Activated naive CD8-positive, alpha-beta T cell treated with anti-CD3 and anti-CD28 coated beads, Interleukin-2, amount 50 U/mL, for 24 hours (primary cell): Measurements from ENCODE around the gene WNT1.

Experiments used
- ATAC-seq: fragments of 150-1000 bp; cut with Tn5 transposase; one replicate; pipeline ENCODE4 v1.10.0; 2021
- DNase-seq: peaks from one replicate; pipeline ENCODE4 v3.0.0; 2021
- H3K27ac Mint-ChIP-seq: one replicate; pipeline ENCODE4 v1.8.0; 2021; ENCODE audit warnings: mild to moderate bottlenecking, mixed read lengths
- H3K27me3 Mint-ChIP-seq: one replicate; pipeline ENCODE4 v1.8.0; 2021; ENCODE audit warnings: mixed read lengths
- H3K36me3 Mint-ChIP-seq: one replicate; pipeline ENCODE4 v1.8.0; 2021; ENCODE audit warnings: low read depth, mixed read lengths
- H3K4me1 Mint-ChIP-seq: one replicate; pipeline ENCODE4 v1.8.0; 2021; ENCODE audit warnings: mixed read lengths
- H3K4me3 Mint-ChIP-seq: one replicate; pipeline ENCODE4 v1.8.0; 2021; ENCODE audit warnings: mild to moderate bottlenecking, moderate library complexity, mixed read lengths
- H3K9me3 Mint-ChIP-seq: one replicate; pipeline ENCODE4 v1.8.0; 2021; ENCODE audit warnings: mixed read lengths

The WNT1 gene

GRCh38 chr12:48978291-48978740, at the start of gene WNT1:
TSS of gene WNT1 (plus strand) at chr12:48978322. CDS start at chr12:48978651, 329 bp downstream.
- peak; percentile 2 for ATAC-seq
- Mint-ChIP-seq H3K9me3 (no peaks in the 10 kb centered on the region), H3K27ac (peak within 1 kb of the TSS; percentile 91), H3K36me3 (peaks cover 2% of the 10 kb centered on the region), H3K4me3 (peak within 1 kb of the TSS; percentile 62), H3K4me1 (peaks cover 57% of the 10 kb centered on the region), H3K27me3 (peaks cover 80% of the 10 kb centered on the region)
- no peak for DNase-seq

DNA sequence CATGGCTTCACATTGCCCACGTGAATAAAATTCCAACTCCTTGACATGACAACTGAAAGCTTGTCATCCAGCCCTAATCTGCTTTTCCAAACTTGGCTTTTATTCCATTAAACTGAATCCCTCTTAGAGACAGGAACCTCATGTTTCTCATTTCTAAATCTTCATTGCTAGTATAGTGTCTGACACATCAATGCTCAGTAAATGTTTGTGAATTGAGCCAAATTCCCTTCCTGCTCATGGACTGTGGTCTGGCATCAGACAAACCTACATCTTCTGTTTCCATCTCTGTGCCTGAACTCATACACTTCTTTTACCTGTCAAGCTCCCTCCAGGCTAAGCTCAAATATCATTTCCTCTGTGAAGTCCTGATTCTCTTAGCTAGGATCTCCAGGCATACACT, 48.6 kb upstream of the WNT1 start:
- H3K27ac Mint-ChIP-seq, result no peak overlapping the region
- no peak for DNase-seq
- no peaks in the 10 kb centered on the region for H3K27me3 Mint-ChIP-seq
- no peak for ATAC-seq
- peaks cover 37% of the 10 kb centered on the region for H3K4me1 Mint-ChIP-seq
- H3K9me3 Mint-ChIP-seq, result no peaks in the 10 kb centered on the region
- peaks cover 19% of the 10 kb centered on the region for H3K36me3 Mint-ChIP-seq
- H3K4me3 Mint-ChIP-seq, result no peak overlapping the region

DNA sequence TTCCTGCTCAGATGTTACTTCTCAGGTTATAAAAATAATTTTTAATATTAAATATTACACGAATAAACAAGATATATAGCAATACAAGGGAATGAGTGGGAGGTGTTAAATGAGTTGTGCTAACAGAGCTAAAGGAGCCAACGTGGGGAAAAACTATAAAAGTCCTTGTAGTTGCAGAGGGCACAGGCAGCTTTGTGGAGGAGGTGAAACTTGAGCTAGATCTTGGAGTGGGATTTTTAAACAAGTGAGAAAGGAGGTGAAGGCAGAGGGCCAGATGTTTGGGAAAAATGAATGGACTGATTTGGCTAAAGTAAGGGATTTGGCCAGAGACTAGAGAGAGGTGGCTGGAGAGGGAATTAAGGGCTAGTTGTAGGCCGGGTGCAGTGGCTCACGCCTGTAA, 47.6 kb upstream of the WNT1 start:
- no peak for DNase-seq
- no peak for ATAC-seq
- Mint-ChIP-seq H3K4me3 (no peak overlapping the region), H3K27ac (no peak overlapping the region), H3K36me3 (peaks cover 22% of the 10 kb centered on the region), H3K4me1 (peaks cover 38% of the 10 kb centered on the region), H3K9me3 (no peaks in the 10 kb centered on the region), H3K27me3 (no peaks in the 10 kb centered on the region)

DNA sequence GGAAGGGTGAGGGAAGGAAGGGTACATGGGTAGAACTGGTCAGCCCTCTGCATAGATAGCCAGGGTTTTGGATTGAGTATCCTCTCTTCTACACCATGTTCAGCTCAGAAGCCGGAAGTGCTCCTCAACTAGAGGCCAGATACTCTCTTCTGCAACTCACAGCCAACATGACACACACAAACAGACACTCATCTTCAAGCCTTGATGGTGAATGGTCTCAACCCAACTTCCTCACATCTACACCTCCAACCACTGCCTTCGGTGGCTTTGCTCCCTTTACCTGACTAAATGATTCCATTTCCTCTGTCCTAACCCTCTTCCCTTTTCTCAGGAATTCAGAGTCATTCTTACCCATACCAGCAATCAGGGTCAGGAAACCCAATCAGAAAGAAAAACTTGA, 45.2 kb upstream of the WNT1 start:
- Mint-ChIP-seq H3K36me3 (peaks cover 21% of the 10 kb centered on the region), H3K4me3 (no peak overlapping the region), H3K4me1 (peaks cover 24% of the 10 kb centered on the region), H3K27ac (peak overlapping the region; percentile 8), H3K27me3 (no peaks in the 10 kb centered on the region), H3K9me3 (no peaks in the 10 kb centered on the region)
- peak; percentile 50 for ATAC-seq
- no peak for DNase-seq

DNA sequence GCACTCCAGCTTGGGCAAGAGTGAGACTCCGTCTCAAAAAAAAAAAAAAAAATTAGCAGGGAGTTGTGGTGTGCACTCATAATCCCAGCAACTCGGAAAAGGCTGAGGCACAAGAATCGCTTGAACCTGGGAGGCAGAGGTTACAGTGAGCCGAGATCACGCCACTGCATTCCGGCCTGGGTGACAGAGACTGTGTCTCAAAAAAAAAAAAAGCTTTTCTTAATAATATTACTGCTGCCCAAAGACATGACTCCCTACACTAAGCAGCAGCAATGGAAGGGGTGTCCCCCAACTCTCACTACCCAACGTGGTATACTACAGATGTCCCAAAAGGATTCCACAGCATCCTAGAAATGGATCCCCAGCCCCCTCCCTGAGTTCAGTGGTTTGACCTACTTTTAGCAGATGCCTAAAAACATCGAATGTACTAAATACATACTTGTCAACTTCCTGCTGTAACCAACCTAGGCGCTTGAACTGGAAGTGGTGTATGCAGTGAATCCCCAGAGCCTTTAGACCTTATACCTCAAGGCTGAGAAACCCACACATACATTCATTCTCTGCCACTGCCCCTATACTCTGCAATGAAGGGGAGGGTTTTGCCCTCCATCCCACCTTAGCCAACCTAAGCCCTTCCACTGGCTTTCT, 44.3 kb upstream of the WNT1 start:
- peaks cover 24% of the 10 kb centered on the region for H3K4me1 Mint-ChIP-seq
- no peaks in the 10 kb centered on the region for H3K27me3 Mint-ChIP-seq
- H3K36me3 Mint-ChIP-seq, result peaks cover 21% of the 10 kb centered on the region
- no peak overlapping the region for H3K4me3 Mint-ChIP-seq
- DNase-seq (no peak), ATAC-seq (peak; percentile 29)
- H3K27ac Mint-ChIP-seq, result no peak overlapping the region
- H3K9me3 Mint-ChIP-seq, result no peaks in the 10 kb centered on the region

GRCh38 chr12:48934312-48934706, 43.8 kb upstream of the WNT1 start:
- Mint-ChIP-seq H3K4me3 (no peak overlapping the region), H3K9me3 (no peaks in the 10 kb centered on the region), H3K27me3 (no peaks in the 10 kb centered on the region), H3K4me1 (peaks cover 24% of the 10 kb centered on the region), H3K36me3 (peaks cover 20% of the 10 kb centered on the region), H3K27ac (no peak overlapping the region)
- ATAC-seq (no peak), DNase-seq (no peak)

DNA sequence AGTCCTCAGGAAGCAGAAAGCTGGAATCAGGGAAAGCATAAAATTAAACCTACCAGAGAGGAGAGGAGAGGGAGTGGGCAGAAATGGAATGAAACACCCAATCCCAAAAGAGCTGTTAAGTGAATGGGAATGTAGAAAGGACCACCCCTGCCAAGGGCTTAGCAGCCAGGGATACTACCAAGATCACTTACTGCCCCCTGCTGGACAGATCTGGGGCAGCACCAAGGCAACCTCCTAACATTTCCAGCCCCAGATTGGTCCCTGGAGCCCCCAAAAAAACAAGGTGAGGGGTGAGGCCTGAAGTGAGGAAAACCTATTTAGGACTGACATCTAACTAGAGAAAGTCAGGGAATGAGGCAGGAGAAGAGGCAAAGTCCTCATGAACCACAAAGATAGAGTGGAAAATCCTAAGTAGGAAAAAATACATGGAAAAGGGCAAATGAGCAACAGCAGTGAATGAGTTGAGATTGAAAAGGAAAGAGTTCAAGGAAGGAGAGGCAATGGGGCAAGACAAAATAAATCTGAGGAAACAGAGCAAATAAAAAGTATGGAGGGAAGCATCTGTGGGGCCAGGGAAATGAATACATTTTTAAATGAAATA, 41.6 kb upstream of the WNT1 start:
- no peak overlapping the region for H3K4me3 Mint-ChIP-seq
- H3K27me3 Mint-ChIP-seq, result no peaks in the 10 kb centered on the region
- no peaks in the 10 kb centered on the region for H3K9me3 Mint-ChIP-seq
- peak; percentile 87 for DNase-seq
- ATAC-seq, result peak; percentile 56
- H3K4me1 Mint-ChIP-seq, result peaks cover 31% of the 10 kb centered on the region
- peak overlapping the region; percentile 7 for H3K27ac Mint-ChIP-seq
- peaks cover 16% of the 10 kb centered on the region for H3K36me3 Mint-ChIP-seq

GRCh38 chr12:48937170-48937569, 41.0 kb upstream of the WNT1 start:
- Mint-ChIP-seq H3K4me3 (no peak overlapping the region), H3K4me1 (peaks cover 31% of the 10 kb centered on the region), H3K27ac (no peak overlapping the region), H3K27me3 (no peaks in the 10 kb centered on the region), H3K9me3 (no peaks in the 10 kb centered on the region), H3K36me3 (peaks cover 16% of the 10 kb centered on the region)
- DNase-seq (no peak), ATAC-seq (no peak)

- Mint-ChIP-seq H3K4me1 (peaks cover 18% of the 10 kb centered on the region), H3K4me3 (no peak overlapping the region), H3K27ac (no peak overlapping the region), H3K9me3 (no peaks in the 10 kb centered on the region), H3K27me3 (no peaks in the 10 kb centered on the region), H3K36me3 (peaks cover 10% of the 10 kb centered on the region)
- DNase-seq, result no peak
- no peak for ATAC-seq
These were observed 39.3 kb upstream of the WNT1 start for GRCh38 chr12:48938805-48939204.

DNA sequence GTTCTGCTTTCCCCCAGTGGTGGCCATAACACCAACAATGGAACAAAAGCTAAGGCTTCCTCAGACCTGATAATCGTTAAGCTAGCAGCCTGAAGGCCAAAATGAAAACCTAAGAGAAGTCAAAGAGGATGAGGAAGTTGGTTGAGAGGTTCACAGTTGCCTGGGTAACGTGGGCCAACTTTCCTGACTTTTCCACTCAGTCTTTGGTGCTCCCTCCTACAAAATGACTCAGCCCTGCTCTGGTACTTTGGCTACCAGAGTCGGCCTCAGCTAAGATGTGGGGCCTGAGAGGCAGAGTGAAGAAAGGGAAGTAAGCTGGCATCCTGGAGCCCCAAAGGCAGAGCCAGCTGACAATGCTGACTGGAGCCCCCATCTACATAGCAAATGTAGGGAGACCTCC, 37.9 kb upstream of the WNT1 start:
- ATAC-seq (no peak), DNase-seq (no peak)
- Mint-ChIP-seq H3K4me3 (no peak overlapping the region), H3K27me3 (no peaks in the 10 kb centered on the region), H3K36me3 (peaks cover 7% of the 10 kb centered on the region), H3K9me3 (no peaks in the 10 kb centered on the region), H3K4me1 (peaks cover 9% of the 10 kb centered on the region), H3K27ac (no peak overlapping the region)

GRCh38 chr12:48943221-48943620, 34.9 kb upstream of the WNT1 start:
- Mint-ChIP-seq H3K27me3 (no peaks in the 10 kb centered on the region), H3K4me3 (no peak overlapping the region), H3K36me3 (peaks cover 7% of the 10 kb centered on the region), H3K4me1 (peaks cover 6% of the 10 kb centered on the region), H3K27ac (no peak overlapping the region), H3K9me3 (no peaks in the 10 kb centered on the region)
- DNase-seq (no peak), ATAC-seq (no peak)

DNA sequence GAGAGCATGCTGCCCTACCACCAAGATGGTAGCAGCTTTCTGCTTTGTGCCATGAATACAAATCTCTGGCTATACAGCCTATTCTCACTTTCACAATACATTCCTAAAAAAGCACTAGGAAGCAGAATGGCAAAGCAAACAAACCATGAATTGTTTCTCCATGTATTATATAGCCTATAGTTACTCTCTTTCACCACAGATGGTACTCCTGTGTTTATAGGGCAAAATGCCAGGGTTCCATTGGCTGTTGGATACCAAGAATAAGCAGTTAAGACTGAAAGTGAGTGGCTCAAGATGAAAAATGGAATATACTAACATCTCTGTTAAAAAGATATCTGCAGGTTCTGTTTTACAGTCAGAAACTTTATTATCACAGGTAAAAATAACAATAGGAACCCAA, 31.9 kb upstream of the WNT1 start:
- peaks cover 2% of the 10 kb centered on the region for H3K4me1 Mint-ChIP-seq
- ATAC-seq (no peak), DNase-seq (no peak)
- H3K4me3 Mint-ChIP-seq, result no peak overlapping the region
- H3K27me3 Mint-ChIP-seq, result no peaks in the 10 kb centered on the region
- H3K27ac Mint-ChIP-seq, result no peak overlapping the region
- H3K9me3 Mint-ChIP-seq, result no peaks in the 10 kb centered on the region
- H3K36me3 Mint-ChIP-seq, result peaks cover 9% of the 10 kb centered on the region

GRCh38 chr12:48946943-48947342, 31.2 kb upstream of the WNT1 start:
- no peak overlapping the region for H3K27ac Mint-ChIP-seq
- H3K27me3 Mint-ChIP-seq, result no peaks in the 10 kb centered on the region
- no peak overlapping the region for H3K4me3 Mint-ChIP-seq
- ATAC-seq (no peak), DNase-seq (no peak)
- peaks cover 2% of the 10 kb centered on the region for H3K4me1 Mint-ChIP-seq
- no peaks in the 10 kb centered on the region for H3K9me3 Mint-ChIP-seq
- H3K36me3 Mint-ChIP-seq, result peaks cover 9% of the 10 kb centered on the region

GRCh38 chr12:48947727-48948126, 30.4 kb upstream of the WNT1 start:
- H3K4me1 Mint-ChIP-seq, result peaks cover 2% of the 10 kb centered on the region
- no peaks in the 10 kb centered on the region for H3K9me3 Mint-ChIP-seq
- H3K4me3 Mint-ChIP-seq, result no peak overlapping the region
- no peak overlapping the region for H3K27ac Mint-ChIP-seq
- H3K27me3 Mint-ChIP-seq, result no peaks in the 10 kb centered on the region
- DNase-seq (no peak), ATAC-seq (no peak)
- peaks cover 9% of the 10 kb centered on the region for H3K36me3 Mint-ChIP-seq

- DNase-seq, result no peak
- peaks cover 12% of the 10 kb centered on the region for H3K36me3 Mint-ChIP-seq
- H3K27ac Mint-ChIP-seq, result no peak overlapping the region
- H3K9me3 Mint-ChIP-seq, result no peaks in the 10 kb centered on the region
- no peak for ATAC-seq
- H3K4me3 Mint-ChIP-seq, result no peak overlapping the region
- peaks cover under 1% of the 10 kb centered on the region for H3K27me3 Mint-ChIP-seq
- peaks cover 29% of the 10 kb centered on the region for H3K4me1 Mint-ChIP-seq
These were observed 25.4 kb upstream of the WNT1 start for GRCh38 chr12:48952691-48953090.
